K562 (cell line): ENCODE results near the gene RMND5A. TPM values are rescaled to one million over a fixed set of nuclear protein-coding genes. Genes with fewer than 3 reads are reported as not detected.

Experiments used
- ATAC-seq: fragments of 200-7000 bp; cut with Tn5 transposase; 3 replicates; pipeline ENCODE4 v1.9.1; 2020; ENCODE audit warnings: moderate library complexity
- BruUV-seq: library from RNA; stranded (reverse); fragments of 400-500 nt; replicated peaks from 2 replicates; lab custom pipeline; 2021; lab: Mats Ljungman, UMichigan
- CTCF ChIA-PET: fragments of 300-600 bp; formaldehyde crosslinking; extraction: SDS; loops from one replicate; lab custom pipeline; 2021; ENCODE audit warnings: low intra/inter-chr PET ratio; lab: Yijun Ruan, JAX
- POLR2A ChIA-PET: fragments of 300-600, 350-650 bp; sonication (Branson Sonifier 250); formaldehyde crosslinking; extraction: SDS; loops from one replicate; lab custom pipeline; 2021; ENCODE audit warnings: antibody characterized with exemption, inconsistent platforms; lab: Yijun Ruan, JAX
- DNase-seq, 4 experiments: peaks; one replicate each; pipeline versions ENCODE4 v3.0.0 to v3.0.0-alpha.2; 2011 to 2018; ENCODE audit warnings: low spot score in 3 of 4, mixed read lengths in 3 of 4; ENCODE audit errors: extremely low read depth in 1 of 4
- FAIRE-seq: peaks from 2 replicates; lab custom pipeline; 2011; peaks lifted over from hg19 to GRCh38; lab: Jason Lieb, UNC
- H2AFZ ChIP-seq: 2 replicates; pipeline ENCODE4 v1.6.0; 2011; ENCODE audit warnings: low read depth, low read length, control low read depth, inconsistent platforms
- H3K27ac ChIP-seq: fragments of 200-600 bp; 3 replicates; pipeline ENCODE4 v1.8.0; 2011; ENCODE audit warnings: low read depth, mild to moderate bottlenecking, control low read depth, inconsistent platforms, low read length, moderate library complexity, mixed read lengths; ENCODE audit errors: extremely low read depth
- H3K27me3 ChIP-seq, 2 experiments: fragments of 300-600 bp in 1 of 2; 2 replicates in 1 of 2; 3 replicates in 1 of 2; pipeline versions ENCODE4 v1.6.0 to v1.8.0; 2011; ENCODE audit warnings: inconsistent platforms in 2 of 2, low read length in 2 of 2, mild to moderate bottlenecking in 1 of 2, mixed read lengths in 1 of 2, moderate library complexity in 1 of 2; ENCODE audit not compliant: control insufficient read depth in 2 of 2, insufficient read depth in 2 of 2
- H3K36me3 ChIP-seq: fragments of 300-600 bp; 3 replicates; pipeline ENCODE4 v1.8.0; 2011; ENCODE audit warnings: mild to moderate bottlenecking, low read length, inconsistent platforms; ENCODE audit not compliant: control insufficient read depth, insufficient read depth
- H3K4me1 ChIP-seq, 2 experiments: fragments of 200-600 bp in 1 of 2; replicated peaks in 1 of 2; 2 replicates in 1 of 2; 3 replicates in 1 of 2; pipeline versions ENCODE4 v1.5.1 to v1.8.0; 2011; ENCODE audit warnings: inconsistent platforms in 2 of 2, low read length in 2 of 2, mild to moderate bottlenecking in 1 of 2, mixed read lengths in 1 of 2, moderate library complexity in 1 of 2; ENCODE audit not compliant: control insufficient read depth in 2 of 2, insufficient read depth in 2 of 2
- H3K4me2 ChIP-seq: 2 replicates; pipeline ENCODE4 v1.6.1; 2011; ENCODE audit warnings: low read length, control low read depth, inconsistent platforms, mixed read lengths; ENCODE audit not compliant: insufficient read depth
- H3K4me3 ChIP-seq: fragments of 200-600 bp; sonication (generic), shearing (Covaris generic); 2 replicates; pipeline ENCODE4 v1.5.1; 2016; ENCODE audit warnings: control low read depth, inconsistent platforms
- H3K79me2 ChIP-seq: fragments of 200-600 bp; 3 replicates; pipeline ENCODE4 v1.8.0; 2011; ENCODE audit warnings: low read length, inconsistent platforms; ENCODE audit not compliant: control insufficient read depth, insufficient read depth
- H3K9ac ChIP-seq, 2 experiments: 2 replicates each; pipeline versions ENCODE4 v1.6.0 to v1.6.1; 2011; ENCODE audit warnings: low read depth in 2 of 2, low read length in 2 of 2, control low read depth in 1 of 2, inconsistent platforms in 1 of 2, mild to moderate bottlenecking in 1 of 2, mixed read lengths in 1 of 2; ENCODE audit not compliant: insufficient read depth in 1 of 2
- H3K9me1 ChIP-seq: one replicate; pipeline ENCODE4 v1.6.0; 2011; ENCODE audit warnings: inconsistent platforms, mild to moderate bottlenecking, low read length, moderate library complexity; ENCODE audit not compliant: control insufficient read depth, insufficient read depth
- H3K9me3 ChIP-seq: replicated peaks from 2 replicates; pipeline ENCODE4 v1.5.1; 2011; ENCODE audit warnings: low read depth, low read length, inconsistent platforms; ENCODE audit not compliant: control insufficient read depth, insufficient read depth
- H4K20me1 ChIP-seq: replicated peaks from 2 replicates; pipeline ENCODE4 v1.6.1; 2011; ENCODE audit warnings: low read length, inconsistent platforms, mixed read lengths; ENCODE audit not compliant: control insufficient read depth, insufficient read depth
- BCOR ChIP-seq: fragments of 450-650 bp; IDR thresholded peaks from 2 replicates; pipeline ENCODE4 v1.6.1; 2016
- CC2D1A ChIP-seq: fragments of 450-650 bp; IDR thresholded peaks from 2 replicates; pipeline ENCODE4 v1.6.1; 2017; ENCODE audit warnings: mild to moderate bottlenecking
- E2F6 ChIP-seq, 2 experiments: IDR thresholded peaks; 2 replicates each; pipeline ENCODE4 v1.6.1; 2011; ENCODE audit warnings: borderline replicate concordance in 1 of 2, control low read depth in 1 of 2, low read depth in 1 of 2, low read length in 1 of 2, mild to moderate bottlenecking in 1 of 2, mixed read lengths in 1 of 2, moderate library complexity in 1 of 2; ENCODE audit not compliant: insufficient read depth in 1 of 2, insufficient read length in 1 of 2, poor library complexity in 1 of 2, severe bottlenecking in 1 of 2; ENCODE audit errors: extremely low read depth in 1 of 2
- ILF3 ChIP-seq: fragments of 450-650 bp; IDR thresholded peaks from 2 replicates; pipeline ENCODE4 v1.6.1; 2018; ENCODE audit warnings: antibody characterized with exemption, mild to moderate bottlenecking, moderate library complexity, borderline replicate concordance
- KDM1A ChIP-seq, 2 experiments: fragments of 450-650 bp; IDR thresholded peaks; 2 replicates each; pipeline ENCODE4 v1.6.1; 2016; ENCODE audit warnings: mild to moderate bottlenecking in 2 of 2
- KDM4B ChIP-seq, 2 experiments: fragments of 450-650 bp in 1 of 2; sonication (generic) in 1 of 2; IDR thresholded peaks; 2 replicates each; pipeline ENCODE4 v1.6.1; 2016 to 2017; ENCODE audit warnings: borderline replicate concordance in 2 of 2, antibody characterized with exemption in 1 of 2, low read depth in 1 of 2, mild to moderate bottlenecking in 1 of 2
- POLR3G ChIP-seq: IDR thresholded peaks from 2 replicates; pipeline ENCODE4 v1.6.1; 2011; ENCODE audit not compliant: insufficient read length, insufficient replicate concordance; ENCODE audit errors: extremely low read depth
- PRDM10 ChIP-seq: fragments of 450-650 bp; IDR thresholded peaks from 2 replicates; pipeline ENCODE4 v1.6.1; 2018; ENCODE audit not compliant: partially characterized antibody
- SRSF3 ChIP-seq: fragments of 200-400 bp; formaldehyde crosslinking; IDR thresholded peaks from 2 replicates; pipeline ENCODE4 v1.6.1; 2016; ENCODE audit warnings: mild to moderate bottlenecking, low read length, moderate library complexity; ENCODE audit not compliant: insufficient read depth
- TBL1XR1 ChIP-seq, 2 experiments: IDR thresholded peaks; 2 replicates each; pipeline ENCODE4 v1.6.1; 2012; ENCODE audit warnings: improper control_type of control experiment in 2 of 2, low read length in 2 of 2, mild to moderate bottlenecking in 1 of 2
- ZBTB8A ChIP-seq: fragments of 450-650 bp; IDR thresholded peaks from 2 replicates; pipeline ENCODE4 v1.6.1; 2018; ENCODE audit warnings: mild to moderate bottlenecking, moderate library complexity; ENCODE audit not compliant: partially characterized antibody
- ZKSCAN8 ChIP-seq: fragments of 200-800 bp; sonication (Bioruptor generic); IDR thresholded peaks from 2 replicates; pipeline ENCODE4 v1.6.1; 2016; ENCODE audit warnings: missing genetic modification characterization, missing compliant biosample characterization
- ZNF133 ChIP-seq: fragments of 250-450 bp; sonication (Bioruptor Pico); IDR thresholded peaks from 2 replicates; pipeline ENCODE4 v1.4.0; 2020; ENCODE audit warnings: mild to moderate bottlenecking
- ZNF444 ChIP-seq: fragments of 250-450 bp; sonication (Bioruptor Pico); IDR thresholded peaks from 2 replicates; pipeline ENCODE4 v1.4.0; 2020; ENCODE audit warnings: mild to moderate bottlenecking, moderate library complexity
- WGBS: fragments of 100-300 bp; shearing (Covaris generic); methylation state at CpG from one replicate; pipeline ENCODE4 v1.1.6; 2016; ENCODE audit warnings: low coverage, mixed read lengths; ENCODE audit not compliant: insufficient coverage; ENCODE audit errors: missing lambda C conversion rate; 5-methylcytosine and 5-hydroxymethylcytosine counted together
- in situ Hi-C: fragments of 300-500 bp; cut with MboI; formaldehyde crosslinking; loops from 4 replicates; pipeline ENCODE4 v1.15.0; 2018; ENCODE audit warnings: inconsistent platforms, mixed read lengths
- intact Hi-C: fragments of 100-400 bp; cut with micrococcal nuclease; formaldehyde crosslinking; loops from 2 replicates; pipeline ENCODE4 v1.14.2; 2022
- polyA plus RNA-seq, 8 experiments: library from polyadenylated mRNA; depleted of rRNA in 4 of 8; stranded (reverse) in 5 of 8; unstranded in 3 of 8; fragments of >200 nt; fragmentation: Nextera tagmentation in 2 of 8; fragmentation: Illumina TruSeq in 1 of 8; extraction: Ambion mirVana in 2 of 8; extraction: Trizol in 1 of 8; gene quantifications; 2 replicates each; pipeline versions ENCODE4 v1.2.1 to v1.2.3, GENCODE V29; 2011 to 2014; ENCODE audit warnings: inconsistent platforms in 1 of 8, missing spikeins in 1 of 8
- total RNA-seq, 7 experiments: library from RNA; depleted of rRNA in 6 of 7; stranded (reverse); fragments of >200 nt in 6 of 7; fragmentation: Illumina TruSeq in 2 of 7; extraction: Trizol in 2 of 7; gene quantifications; 2 replicates each; pipeline versions ENCODE4 v1.2.1 to v1.2.3, GENCODE V29; 2011 to 2021; ENCODE audit warnings: low replicate concordance in 1 of 7
- TF ChIP-seq, protein P1 (sequence below): sonication (generic); formaldehyde crosslinking; IDR thresholded peaks from 2 replicates; pipeline ENCODE4 v1.8.0; 2022; ENCODE audit warnings: mild to moderate bottlenecking, missing genetic modification reagents, borderline replicate concordance

RMND5A gene
- total and polyA plus RNA-seq, 9 of the 15 experiments (the other 6 are each of a cell fraction or from before 2014, with no cell fraction given): 13.2 to 43.5 (median 34.1) TPM

DNA sequence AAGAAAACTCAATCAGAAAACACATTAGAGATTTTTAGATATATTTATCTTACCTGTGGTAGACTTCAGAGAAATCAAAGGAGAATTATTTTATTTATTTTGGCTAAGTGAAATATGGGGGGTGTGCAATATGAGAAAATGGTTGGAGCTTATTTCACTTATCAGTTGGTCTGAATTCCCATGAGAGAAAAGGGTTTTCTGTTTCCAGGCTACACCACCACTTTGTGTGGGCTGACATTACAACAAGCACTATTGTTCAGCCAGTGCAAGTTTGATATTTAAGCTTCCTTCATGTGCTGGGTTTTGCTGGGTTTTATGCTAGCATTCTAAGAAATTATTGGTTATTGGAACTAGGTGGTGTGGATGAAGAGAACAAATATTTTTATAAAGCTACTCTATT is 33.5 kb downstream of the RMND5A start (continued):
- TF ChIP-seq PRDM10 (no peak), POLR3G (no peak), ZNF133 (CRISPR knock-in tag) (no peak), TBL1XR1 (IDR thresholded peaks at IDR 0.05; ENCODE audit: low read length in 2 of 2) (no peak), ZBTB8A (no peak)

DNA sequence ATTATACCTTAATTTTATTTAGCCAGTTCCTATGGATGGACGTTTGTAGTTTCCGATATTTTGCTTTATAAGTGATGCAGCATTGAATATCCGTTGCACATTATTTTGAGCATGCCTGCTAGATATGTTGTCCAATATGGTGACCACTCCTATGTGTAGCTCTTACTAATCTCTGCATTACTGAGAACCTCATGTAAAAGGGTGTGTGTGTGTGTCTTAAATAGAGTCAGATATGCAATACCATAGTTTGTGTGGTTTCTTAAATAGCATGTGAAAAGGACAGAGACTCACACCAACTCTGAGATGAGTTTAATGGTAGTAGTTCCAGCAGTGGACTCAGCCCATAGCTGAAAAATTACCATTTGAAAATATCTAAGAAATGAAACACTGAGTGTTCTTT is 38.3 kb downstream of the RMND5A start:
- DNase-seq (no peak), FAIRE-seq (no peak), ATAC-seq (no peak)
- intact Hi-C loops: no loop called here
- Histone ChIP-seq H3K27me3 (no peaks in the 10 kb centered on the region), H3K9me1 (no peaks in the 10 kb centered on the region), H4K20me1 (no peaks in the 10 kb centered on the region), H3K79me2 (no peaks in the 10 kb centered on the region), H3K4me3 (no peak overlapping the region), H2AFZ (no peak overlapping the region), H3K9ac (no peak overlapping the region), H3K9me3 (no peaks in the 10 kb centered on the region), H3K36me3 (peaks cover 30% of the 10 kb centered on the region; the same call in 2 of the 3 replicates), H3K4me1 (no peaks in the 10 kb centered on the region), H3K4me2 (no peak overlapping the region), H3K27ac (no peak overlapping the region)
- TF ChIP-seq CC2D1A: no peak
- no peak for TF ChIP-seq KDM1A (IDR thresholded peaks at IDR 0.05)
- TF ChIP-seq, protein P1, sequence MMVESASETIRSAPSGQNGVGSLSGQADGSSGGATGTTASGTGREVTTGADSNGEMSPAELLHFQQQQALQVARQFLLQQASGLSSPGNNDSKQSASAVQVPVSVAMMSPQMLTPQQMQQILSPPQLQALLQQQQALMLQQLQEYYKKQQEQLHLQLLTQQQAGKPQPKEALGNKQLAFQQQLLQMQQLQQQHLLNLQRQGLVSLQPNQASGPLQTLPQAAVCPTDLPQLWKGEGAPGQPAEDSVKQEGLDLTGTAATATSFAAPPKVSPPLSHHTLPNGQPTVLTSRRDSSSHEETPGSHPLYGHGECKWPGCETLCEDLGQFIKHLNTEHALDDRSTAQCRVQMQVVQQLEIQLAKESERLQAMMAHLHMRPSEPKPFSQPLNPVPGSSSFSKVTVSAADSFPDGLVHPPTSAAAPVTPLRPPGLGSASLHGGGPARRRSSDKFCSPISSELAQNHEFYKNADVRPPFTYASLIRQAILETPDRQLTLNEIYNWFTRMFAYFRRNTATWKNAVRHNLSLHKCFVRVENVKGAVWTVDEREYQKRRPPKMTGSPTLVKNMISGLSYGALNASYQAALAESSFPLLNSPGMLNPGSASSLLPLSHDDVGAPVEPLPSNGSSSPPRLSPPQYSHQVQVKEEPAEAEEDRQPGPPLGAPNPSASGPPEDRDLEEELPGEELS (CRISPR knock-in tag): no peak
- no peak for TF ChIP-seq ZKSCAN8 (CRISPR knock-in tag)
- no peak for TF ChIP-seq E2F6 (IDR thresholded peaks at IDR 0.05; ENCODE audit: borderline replicate concordance in 1 of 2, extremely low read depth in 1 of 2, insufficient read depth in 1 of 2, insufficient read length in 1 of 2, low read depth in 1 of 2, low read length in 1 of 2, poor library complexity in 1 of 2, severe bottlenecking in 1 of 2)
- TF ChIP-seq BCOR: no peak
- no peak for TF ChIP-seq KDM4B (IDR thresholded peaks at IDR 0.05; ENCODE audit: borderline replicate concordance in 2 of 2, low read depth in 1 of 2)
- TF ChIP-seq SRSF3: no peak
- no peak for TF ChIP-seq ZNF444 (CRISPR knock-in tag)
- no peak for TF ChIP-seq ILF3
- ChIA-PET CTCF (no interaction called here), POLR2A (interaction anchor here (1.3 kb wide), 1 partner anchor 10 kb away, joined by 4 read pairs; no protein-coding TSS in a partner anchor)
- 79% methylated on average over 3 of the region's 3 CpGs for WGBS
- in situ Hi-C loops: loop anchor here (10.0 to 25.0 kb wide), 2 partner anchors 54 to 304 kb away; no protein-coding TSS in a partner anchor
- no TSS peak for BruUV-seq
